Chondrocyte (in vitro differentiated cells): ENCODE measurements around the gene RASSF9. TPM values are rescaled to one million over a fixed set of nuclear protein-coding genes. Genes with fewer than 3 reads are reported as not detected.

Experiments
- DNase-seq: peaks from one replicate; pipeline ENCODE4 v3.0.0; 2021; ENCODE audit warnings: mixed read lengths, low spot score
- H3K27ac Mint-ChIP-seq: one replicate; pipeline ENCODE4 v1.8.0; 2021; ENCODE audit warnings: mild to moderate bottlenecking, moderate library complexity, mixed read lengths; ENCODE audit not compliant: unreplicated experiment
- H3K27me3 Mint-ChIP-seq: 2 replicates; pipeline ENCODE4 v1.8.0; 2021; ENCODE audit warnings: low read depth, mixed read lengths
- H3K36me3 Mint-ChIP-seq: 2 replicates; pipeline ENCODE4 v1.8.0; 2021; ENCODE audit warnings: low read depth, mixed read lengths
- H3K4me1 Mint-ChIP-seq: 2 replicates; pipeline ENCODE4 v1.8.0; 2021; ENCODE audit warnings: low read depth, mild to moderate bottlenecking, mixed read lengths
- H3K4me3 Mint-ChIP-seq: one replicate; pipeline ENCODE4 v1.8.0; 2021; ENCODE audit warnings: mild to moderate bottlenecking, moderate library complexity, mixed read lengths; ENCODE audit not compliant: unreplicated experiment
- H3K9me3 Mint-ChIP-seq: 2 replicates; pipeline ENCODE4 v1.8.0; 2021; ENCODE audit warnings: low read depth, mixed read lengths
- total RNA-seq: library from RNA; stranded (reverse); gene quantifications from 3 replicates; pipeline ENCODE4 v1.2.1, GENCODE V29; 2021
- TF ChIP-seq, protein P1 (sequence below): fragments of 200-600 bp; sonication (generic); IDR thresholded peaks from 2 replicates; pipeline ENCODE4 v1.5.0; 2021; ENCODE audit warnings: antibody characterized with exemption, mild to moderate bottlenecking, moderate library complexity

Gene RASSF9
- total RNA-seq, 1 donor from 2014 or later: 0.47 TPM

GRCh38 chr12:85781766-85782165, 54.4 kb downstream of the RASSF9 start:
- H3K27me3 Mint-ChIP-seq: peaks cover 4% of the 10 kb centered on the region
- H3K36me3 Mint-ChIP-seq: peaks cover 3% of the 10 kb centered on the region
- H3K4me1 Mint-ChIP-seq: no peaks in the 10 kb centered on the region
- TF ChIP-seq, protein P1, sequence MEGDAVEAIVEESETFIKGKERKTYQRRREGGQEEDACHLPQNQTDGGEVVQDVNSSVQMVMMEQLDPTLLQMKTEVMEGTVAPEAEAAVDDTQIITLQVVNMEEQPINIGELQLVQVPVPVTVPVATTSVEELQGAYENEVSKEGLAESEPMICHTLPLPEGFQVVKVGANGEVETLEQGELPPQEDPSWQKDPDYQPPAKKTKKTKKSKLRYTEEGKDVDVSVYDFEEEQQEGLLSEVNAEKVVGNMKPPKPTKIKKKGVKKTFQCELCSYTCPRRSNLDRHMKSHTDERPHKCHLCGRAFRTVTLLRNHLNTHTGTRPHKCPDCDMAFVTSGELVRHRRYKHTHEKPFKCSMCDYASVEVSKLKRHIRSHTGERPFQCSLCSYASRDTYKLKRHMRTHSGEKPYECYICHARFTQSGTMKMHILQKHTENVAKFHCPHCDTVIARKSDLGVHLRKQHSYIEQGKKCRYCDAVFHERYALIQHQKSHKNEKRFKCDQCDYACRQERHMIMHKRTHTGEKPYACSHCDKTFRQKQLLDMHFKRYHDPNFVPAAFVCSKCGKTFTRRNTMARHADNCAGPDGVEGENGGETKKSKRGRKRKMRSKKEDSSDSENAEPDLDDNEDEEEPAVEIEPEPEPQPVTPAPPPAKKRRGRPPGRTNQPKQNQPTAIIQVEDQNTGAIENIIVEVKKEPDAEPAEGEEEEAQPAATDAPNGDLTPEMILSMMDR: no peak
- no peak for DNase-seq
- H3K27ac Mint-ChIP-seq: no peak overlapping the region
- H3K4me3 Mint-ChIP-seq: no peak overlapping the region
- peaks cover 3% of the 10 kb centered on the region for H3K9me3 Mint-ChIP-seq

DNA sequence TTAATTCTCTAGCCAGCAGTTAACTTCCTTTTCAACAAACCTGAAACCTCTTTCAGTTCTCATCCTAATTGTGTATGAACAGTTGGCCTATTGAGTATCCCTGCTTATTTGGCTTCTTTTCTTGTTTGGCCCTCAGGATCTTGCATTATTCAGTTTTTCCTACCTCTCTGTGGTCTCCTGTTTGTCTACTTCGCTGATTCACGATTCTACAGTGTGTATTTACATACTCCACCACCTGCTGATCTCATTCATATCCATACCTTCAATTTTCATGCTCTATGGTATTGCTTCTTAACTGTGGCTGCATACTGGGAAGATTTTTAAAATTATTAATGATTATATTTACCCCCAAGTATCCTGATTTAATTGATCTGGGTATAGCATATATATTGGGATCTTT, 56.4 kb downstream of the RASSF9 start:
- TF ChIP-seq, protein P1: no peak
- no peak overlapping the region for H3K27ac Mint-ChIP-seq
- DNase-seq: no peak
- H3K27me3 Mint-ChIP-seq: peaks cover 4% of the 10 kb centered on the region
- no peaks in the 10 kb centered on the region for H3K4me1 Mint-ChIP-seq
- H3K9me3 Mint-ChIP-seq: no peaks in the 10 kb centered on the region
- H3K4me3 Mint-ChIP-seq: no peak overlapping the region
- no peaks in the 10 kb centered on the region for H3K36me3 Mint-ChIP-seq

DNA sequence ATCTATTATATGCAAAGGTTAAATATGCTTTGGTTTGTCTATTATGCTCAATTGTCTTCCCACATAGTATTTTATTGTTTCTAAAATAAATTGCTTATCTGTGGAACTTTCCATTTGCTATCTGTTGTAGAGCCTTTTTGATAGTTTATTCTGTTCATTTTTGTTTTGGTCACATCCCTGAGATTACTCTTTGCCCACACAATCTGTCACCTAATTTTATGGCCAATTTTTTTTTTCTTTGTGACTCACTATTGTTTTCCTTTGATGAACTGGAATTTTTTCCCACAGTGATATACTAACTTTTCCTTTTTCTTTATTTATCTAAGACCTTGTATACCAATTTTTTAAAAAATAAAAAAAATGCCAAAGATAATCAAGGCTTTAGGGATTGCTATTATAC, 61.1 kb downstream of the RASSF9 start:
- Mint-ChIP-seq H3K4me1 (no peaks in the 10 kb centered on the region), H3K27me3 (peaks cover 9% of the 10 kb centered on the region), H3K36me3 (no peaks in the 10 kb centered on the region), H3K27ac (no peak overlapping the region), H3K4me3 (no peak overlapping the region), H3K9me3 (no peaks in the 10 kb centered on the region)
- TF ChIP-seq, protein P1: no peak
- DNase-seq: no peak

GRCh38 chr12:85765453-85765869, 70.7 kb downstream of the RASSF9 start:
- no peaks in the 10 kb centered on the region for H3K36me3 Mint-ChIP-seq
- no peak overlapping the region for H3K4me3 Mint-ChIP-seq
- no peak overlapping the region for H3K27ac Mint-ChIP-seq
- TF ChIP-seq, protein P1: no peak
- peaks cover 15% of the 10 kb centered on the region for H3K27me3 Mint-ChIP-seq
- no peaks in the 10 kb centered on the region for H3K9me3 Mint-ChIP-seq
- no peak for DNase-seq
- no peaks in the 10 kb centered on the region for H3K4me1 Mint-ChIP-seq

- DNase-seq: no peak
- Mint-ChIP-seq H3K4me1 (no peaks in the 10 kb centered on the region), H3K36me3 (peaks cover 3% of the 10 kb centered on the region), H3K4me3 (no peak overlapping the region), H3K27me3 (peaks cover 4% of the 10 kb centered on the region), H3K9me3 (peaks cover 5% of the 10 kb centered on the region), H3K27ac (no peak overlapping the region)
- TF ChIP-seq, protein P1: no peak
Measured at GRCh38 chr12:85759623-85760022, 76.6 kb downstream of the RASSF9 start.
